HCT116 (cell line): ENCODE measurements around the gene JSRP1. TPM values are rescaled to one million over a fixed set of nuclear protein-coding genes. Genes with fewer than 3 reads are reported as not detected.
A peak's percentile ranks its signal among the peaks of the same experiment; 100 is the strongest.

Source experiments
- ATAC-seq: fragments of 200-7000 bp; cut with Tn5 transposase; 2 replicates; pipeline ENCODE4 v1.9.1; 2020; ENCODE audit warnings: mild to moderate bottlenecking, moderate library complexity
- BruUV-seq: library from RNA; stranded (reverse); fragments of 400-500 nt; replicated peaks from 2 replicates; lab custom pipeline; 2021; lab: Mats Ljungman, UMichigan
- CTCF ChIA-PET: fragments of 300-600 bp; sonication (Branson Sonifier 250); formaldehyde crosslinking; loops from one replicate; lab custom pipeline; 2021; ENCODE audit warnings: antibody characterized with exemption; lab: Charles Lee
- POLR2A ChIA-PET: fragments of 300-600, 350-600 bp; sonication (Branson Sonifier 250); formaldehyde crosslinking; loops from one replicate; lab custom pipeline; 2021; ENCODE audit warnings: antibody characterized with exemption; lab: Charles Lee
- RAD21 ChIA-PET, 2 experiments: fragments of 300-600 bp; sonication (Branson Sonifier 250); formaldehyde crosslinking; loops; one replicate each; lab custom pipeline; 2023; ENCODE audit warnings: low total read pairs in 2 of 2; ENCODE audit not compliant: uncharacterized antibody in 2 of 2, unreplicated experiment in 2 of 2, low non-redundant PET in 1 of 2; lab: Charles Lee
- DNase-seq: peaks from one replicate; pipeline ENCODE4 v3.0.0-alpha.2; 2010; ENCODE audit warnings: low read depth, low spot score
- H2AFZ ChIP-seq: fragments of 200-600 bp; shearing (Covaris generic), sonication (generic); 2 replicates; pipeline ENCODE4 v1.6.1; 2017; ENCODE audit warnings: low read depth, mixed run types, mixed read lengths, antibody characterized with exemption, low read length; ENCODE audit not compliant: poor library complexity, severe bottlenecking
- H3K27ac ChIP-seq: 2 replicates; pipeline ENCODE4 v1.5.1; 2012; ENCODE audit warnings: low read depth, low read length
- H3K27me3 ChIP-seq: fragments of 200-600 bp; sonication (generic); 2 replicates; pipeline ENCODE4 v1.6.1; 2016; ENCODE audit warnings: mixed run types, low read length, mixed read lengths; ENCODE audit not compliant: insufficient read depth
- H3K36me3 ChIP-seq, 2 experiments: fragments of 200-500 bp in 1 of 2; fragments of 200-600 bp in 1 of 2; sonication (Bioruptor generic) in 1 of 2; sonication (generic) in 1 of 2; 2 replicates each; pipeline versions ENCODE4 v1.5.1 to v1.6.1; 2014 to 2016; ENCODE audit warnings: low read length in 2 of 2, inconsistent platforms in 1 of 2, mixed read lengths in 1 of 2, mixed run types in 1 of 2; ENCODE audit not compliant: insufficient read depth in 2 of 2, control insufficient read depth in 1 of 2
- H3K4me1 ChIP-seq, 2 experiments: fragments of 200-600 bp in 1 of 2; sonication (generic) in 1 of 2; 2 replicates each; pipeline versions ENCODE4 v1.5.1 to v1.6.1; 2012 to 2017; ENCODE audit warnings: low read length in 2 of 2, inconsistent platforms in 1 of 2, mild to moderate bottlenecking in 1 of 2, mixed read lengths in 1 of 2, mixed run types in 1 of 2, moderate library complexity in 1 of 2; ENCODE audit not compliant: insufficient read depth in 2 of 2, control insufficient read depth in 1 of 2
- H3K4me2 ChIP-seq: fragments of 200-600 bp; sonication (generic); 2 replicates; pipeline ENCODE4 v1.6.1; 2017; ENCODE audit warnings: mixed run types, low read length, mixed read lengths
- H3K4me3 ChIP-seq, 2 experiments: fragments of 200-600 bp in 1 of 2; sonication (generic) in 1 of 2; replicated peaks in 1 of 2; 2 replicates each; pipeline ENCODE4 v1.5.1; 2011 to 2016; ENCODE audit warnings: low read length in 2 of 2, control low read depth in 1 of 2, low read depth in 1 of 2, mild to moderate bottlenecking in 1 of 2, mixed read lengths in 1 of 2, mixed run types in 1 of 2
- H3K79me2 ChIP-seq: fragments of 200-600 bp; sonication (generic); 2 replicates; pipeline ENCODE4 v1.6.1; 2017; ENCODE audit warnings: mild to moderate bottlenecking, mixed run types, low read length, moderate library complexity, mixed read lengths; ENCODE audit not compliant: insufficient read depth
- H3K9ac ChIP-seq: fragments of 200-600 bp; sonication (generic); 2 replicates; pipeline ENCODE4 v1.6.1; 2016; ENCODE audit warnings: low read length, mixed read lengths
- H3K9me2 ChIP-seq: fragments of 200-600 bp; sonication (generic), shearing (Covaris generic); 2 replicates; pipeline ENCODE4 v1.6.1; 2017; ENCODE audit warnings: mixed run types, mild to moderate bottlenecking, moderate library complexity; ENCODE audit not compliant: insufficient read depth
- H3K9me3 ChIP-seq, 2 experiments: fragments of 200-500 bp in 1 of 2; fragments of 200-600 bp in 1 of 2; sonication (Bioruptor generic) in 1 of 2; sonication (generic) in 1 of 2; 2 replicates each; pipeline ENCODE4 v1.6.1; 2014 to 2017; ENCODE audit warnings: low read length in 2 of 2, mixed read lengths in 2 of 2, inconsistent platforms in 1 of 2, low read depth in 1 of 2, mild to moderate bottlenecking in 1 of 2, mixed run types in 1 of 2, moderate library complexity in 1 of 2; ENCODE audit not compliant: control insufficient read depth in 1 of 2, insufficient read depth in 1 of 2
- H4K20me1 ChIP-seq: fragments of 200-600 bp; sonication (generic), shearing (Covaris generic); 2 replicates; pipeline ENCODE4 v1.6.1; 2017; ENCODE audit warnings: mixed run types, mild to moderate bottlenecking, moderate library complexity; ENCODE audit not compliant: insufficient read depth
- CBX3 ChIP-seq: IDR thresholded peaks from 2 replicates; pipeline ENCODE4 v1.6.1; 2012; ENCODE audit warnings: low read depth
- EGR1 ChIP-seq: IDR thresholded peaks from 2 replicates; pipeline ENCODE4 v1.6.1; 2012; ENCODE audit warnings: low read depth
- ELF1 ChIP-seq: IDR thresholded peaks from 2 replicates; pipeline ENCODE4 v1.6.1; 2012; ENCODE audit warnings: low read depth, borderline replicate concordance
- EZH2 ChIP-seq: fragments of 200-600 bp; sonication (generic); IDR thresholded peaks from 2 replicates; pipeline ENCODE4 v1.6.1; 2017; ENCODE audit warnings: antibody characterized with exemption, mixed run types
- EZH2phosphoT487 ChIP-seq: fragments of 200-600 bp; IDR thresholded peaks from 2 replicates; pipeline ENCODE4 v1.6.1; 2018; ENCODE audit warnings: antibody characterized with exemption, borderline replicate concordance
- JUND ChIP-seq: IDR thresholded peaks from 2 replicates; pipeline ENCODE4 v1.6.1; 2012
- POLR2A ChIP-seq: IDR thresholded peaks from 2 replicates; pipeline ENCODE4 v1.7.0; 2011; ENCODE audit warnings: borderline replicate concordance; ENCODE audit not compliant: insufficient read depth, insufficient read length; ENCODE audit errors: extremely low read depth
- POLR2AphosphoS5 ChIP-seq: IDR thresholded peaks from 2 replicates; pipeline ENCODE4 v1.6.1; 2011; ENCODE audit warnings: mild to moderate bottlenecking, low read depth, low read length, moderate library complexity
- RAD21 ChIP-seq: IDR thresholded peaks from 2 replicates; pipeline ENCODE4 v1.6.1; 2012; ENCODE audit warnings: low read depth, mild to moderate bottlenecking
- SP1 ChIP-seq: IDR thresholded peaks from 2 replicates; pipeline ENCODE4 v1.6.1; 2012; ENCODE audit warnings: low read depth
- SRF ChIP-seq: IDR thresholded peaks from 2 replicates; pipeline ENCODE4 v1.6.1; 2012; ENCODE audit warnings: low read depth
- TCF7L2 ChIP-seq: IDR thresholded peaks from 2 replicates; pipeline ENCODE4 v1.7.0; 2011; ENCODE audit warnings: borderline replicate concordance, inconsistent platforms; ENCODE audit not compliant: insufficient read depth, insufficient read length; ENCODE audit errors: extremely low read depth
- YY1 ChIP-seq: IDR thresholded peaks from 2 replicates; pipeline ENCODE4 v1.6.1; 2011; ENCODE audit warnings: low read length, low read depth, moderate library complexity, mild to moderate bottlenecking; ENCODE audit not compliant: insufficient replicate concordance; ENCODE audit errors: extremely low read depth
- ZNF274 ChIP-seq: fragments of 200-500 bp; sonication (Bioruptor generic); IDR thresholded peaks from 2 replicates; pipeline ENCODE4 v1.6.1; 2014; ENCODE audit warnings: mild to moderate bottlenecking, low read depth, low read length, inconsistent platforms
- intact Hi-C: fragments of 100-400 bp; cut with micrococcal nuclease; formaldehyde crosslinking; loops from 2 replicates; pipeline ENCODE4 v1.10.0; 2022
- total RNA-seq: library from RNA; stranded (reverse); gene quantifications from one replicate; pipeline ENCODE4 v1.2.1, GENCODE V29; 2021; ENCODE audit not compliant: unreplicated experiment
- TF ChIP-seq, protein P1 (sequence below): IDR thresholded peaks from 2 replicates; pipeline ENCODE4 v1.6.1; 2011; ENCODE audit warnings: mild to moderate bottlenecking, low read length, moderate library complexity; ENCODE audit not compliant: insufficient replicate concordance; ENCODE audit errors: extremely low read depth

The JSRP1 gene
- total RNA-seq, 1 experiment from 2014 or later, result 0.30 TPM

DNA sequence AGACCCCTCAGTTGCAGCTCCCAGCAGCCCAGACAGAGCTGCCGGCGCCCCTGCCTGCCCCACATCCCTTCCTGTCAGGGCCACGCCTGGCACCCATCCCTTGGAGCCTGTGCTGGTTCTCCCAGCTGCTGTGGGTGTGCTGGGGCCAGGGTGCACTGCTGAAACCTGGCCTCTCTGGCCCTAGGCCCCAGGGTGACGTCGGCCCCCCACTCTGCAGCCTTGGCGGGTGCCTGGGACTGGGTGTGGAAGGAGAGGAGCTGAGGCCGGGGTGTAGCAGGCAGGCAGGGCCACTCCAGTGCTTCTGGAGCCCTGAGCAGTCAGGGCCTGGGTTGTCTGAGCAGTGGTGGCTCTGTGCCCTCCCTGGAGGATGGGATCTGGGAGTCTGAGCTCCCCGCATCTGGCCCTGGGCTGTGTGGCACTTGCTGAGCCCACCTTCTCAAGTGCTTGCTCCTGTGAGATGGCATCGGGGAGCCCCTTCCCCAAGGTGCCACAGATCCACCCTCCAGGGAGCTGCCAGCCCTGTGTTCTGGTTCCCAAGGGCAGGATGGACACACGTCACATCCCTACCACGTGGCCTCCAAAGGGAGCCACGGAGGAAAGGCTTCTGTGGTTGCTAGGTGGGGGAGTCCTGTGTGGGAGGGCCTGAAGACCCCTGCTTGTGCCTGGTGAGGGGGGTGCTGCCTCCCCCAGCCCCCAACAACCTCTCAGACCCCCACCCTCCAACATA, 25.2 kb downstream of the JSRP1 start:
- H3K27me3 ChIP-seq, result no peaks in the 10 kb centered on the region
- peak overlapping the region; percentile 50; the same call in 1 of the 2 replicates for H3K27ac ChIP-seq
- no peak overlapping the region for H2AFZ ChIP-seq
- no peaks in the 10 kb centered on the region for H3K9me2 ChIP-seq
- ATAC-seq, result peak; percentile 7; the same call in 1 of the 2 replicates
- no peak overlapping the region for H3K4me2 ChIP-seq
- ChIA-PET RAD21 (no interaction called here), POLR2A (no interaction called here), CTCF (interaction anchor here (1.1 kb wide), 1 partner anchor 406 kb away, joined by 3 read pairs; no protein-coding TSS in a partner anchor)
- H3K9me3 ChIP-seq, result no peaks in the 10 kb centered on the region
- DNase-seq, result no peak
- intact Hi-C loops, result no loop called here
- H3K79me2 ChIP-seq, result peaks cover 32% of the 10 kb centered on the region
- BruUV-seq, result no TSS peak
- TF ChIP-seq SP1 (no peak), POLR2A (peak; percentile 18)
- no peak overlapping the region for H3K9ac ChIP-seq
- H3K36me3 ChIP-seq, result peaks cover 5 to 24% of the 10 kb centered on the region in 2 experiments; a peak in 2 of 4 replicates
- no peaks in the 10 kb centered on the region; the same call in 1 of the 2 replicates for H4K20me1 ChIP-seq
- peaks cover 3 to 15% of the 10 kb centered on the region in 2 experiments; a peak in 2 of 4 replicates for H3K4me1 ChIP-seq
- no peak overlapping the region for H3K4me3 ChIP-seq

DNA sequence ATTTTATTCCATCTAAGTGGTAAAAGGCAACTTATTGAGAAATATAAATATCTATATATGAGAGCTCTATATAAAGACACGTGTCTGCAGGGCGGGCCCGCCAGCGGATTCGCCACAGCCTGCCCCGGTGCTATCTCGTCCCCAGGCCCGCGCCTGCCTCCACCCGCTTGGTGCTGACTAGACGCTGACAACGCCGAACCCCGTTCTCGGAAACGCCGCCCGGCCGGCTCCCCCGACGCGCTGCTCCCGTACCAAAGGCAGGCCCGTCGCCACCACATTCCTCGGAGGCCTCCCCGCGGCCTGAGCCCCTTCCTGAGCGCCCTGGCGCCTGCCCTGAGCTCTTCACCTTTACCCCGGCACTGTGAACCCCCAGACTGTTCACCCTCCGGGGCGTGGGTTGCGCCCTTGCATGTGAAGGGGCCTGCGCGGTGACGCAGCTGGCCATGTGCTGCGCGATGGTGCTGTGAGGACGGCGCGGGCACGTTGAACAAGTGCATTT, 26.1 kb downstream of the JSRP1 start:
- Histone ChIP-seq H4K20me1 (no peaks in the 10 kb centered on the region; the same call in 1 of the 2 replicates), H3K4me3 (no peak overlapping the region), H3K27ac (0 out of 2 replicates have a peak overlapping the region, but pooled peaks have one; percentile 50), H3K27me3 (no peaks in the 10 kb centered on the region), H3K79me2 (peaks cover 24% of the 10 kb centered on the region), H3K4me2 (no peak overlapping the region), H2AFZ (no peak overlapping the region), H3K9me2 (no peaks in the 10 kb centered on the region), H3K9me3 (no peaks in the 10 kb centered on the region), H3K36me3 (peaks cover 5 to 33% of the 10 kb centered on the region in 2 experiments; a peak in 2 of 4 replicates), H3K9ac (no peak overlapping the region), H3K4me1 (peaks cover 3 to 13% of the 10 kb centered on the region in 2 experiments; a peak in 2 of 4 replicates)
- no peak for ATAC-seq
- no TSS peak for BruUV-seq
- RAD21 ChIA-PET, result interaction anchor here in 1 of 2 experiments (1.1 kb wide), 1 partner anchor 74 kb away, joined by 5 read pairs; no protein-coding TSS in a partner anchor
- POLR2A ChIA-PET, result no interaction called here
- TF ChIP-seq JUND (no peak), RAD21 (no peak), EZH2 (no peak), EGR1 (no peak), EZH2phosphoT487 (no peak), SRF (no peak), ZNF274 (no peak), SP1 (no peak), CBX3 (no peak), TCF7L2 (no peak), ELF1 (no peak), POLR2AphosphoS5 (no peak), YY1 (no peak)
- TF ChIP-seq, protein P1, sequence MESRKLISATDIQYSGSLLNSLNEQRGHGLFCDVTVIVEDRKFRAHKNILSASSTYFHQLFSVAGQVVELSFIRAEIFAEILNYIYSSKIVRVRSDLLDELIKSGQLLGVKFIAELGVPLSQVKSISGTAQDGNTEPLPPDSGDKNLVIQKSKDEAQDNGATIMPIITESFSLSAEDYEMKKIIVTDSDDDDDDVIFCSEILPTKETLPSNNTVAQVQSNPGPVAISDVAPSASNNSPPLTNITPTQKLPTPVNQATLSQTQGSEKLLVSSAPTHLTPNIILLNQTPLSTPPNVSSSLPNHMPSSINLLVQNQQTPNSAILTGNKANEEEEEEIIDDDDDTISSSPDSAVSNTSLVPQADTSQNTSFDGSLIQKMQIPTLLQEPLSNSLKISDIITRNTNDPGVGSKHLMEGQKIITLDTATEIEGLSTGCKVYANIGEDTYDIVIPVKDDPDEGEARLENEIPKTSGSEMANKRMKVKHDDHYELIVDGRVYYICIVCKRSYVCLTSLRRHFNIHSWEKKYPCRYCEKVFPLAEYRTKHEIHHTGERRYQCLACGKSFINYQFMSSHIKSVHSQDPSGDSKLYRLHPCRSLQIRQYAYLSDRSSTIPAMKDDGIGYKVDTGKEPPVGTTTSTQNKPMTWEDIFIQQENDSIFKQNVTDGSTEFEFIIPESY, result no peak
- intact Hi-C loops, result no loop called here
- CTCF ChIA-PET, result interaction anchor here (1.3 kb wide), 1 partner anchor 381 kb away, joined by 3 read pairs; no protein-coding TSS in a partner anchor
- DNase-seq, result no peak
